ENCODE measurements around the gene GATA2.

DNA sequence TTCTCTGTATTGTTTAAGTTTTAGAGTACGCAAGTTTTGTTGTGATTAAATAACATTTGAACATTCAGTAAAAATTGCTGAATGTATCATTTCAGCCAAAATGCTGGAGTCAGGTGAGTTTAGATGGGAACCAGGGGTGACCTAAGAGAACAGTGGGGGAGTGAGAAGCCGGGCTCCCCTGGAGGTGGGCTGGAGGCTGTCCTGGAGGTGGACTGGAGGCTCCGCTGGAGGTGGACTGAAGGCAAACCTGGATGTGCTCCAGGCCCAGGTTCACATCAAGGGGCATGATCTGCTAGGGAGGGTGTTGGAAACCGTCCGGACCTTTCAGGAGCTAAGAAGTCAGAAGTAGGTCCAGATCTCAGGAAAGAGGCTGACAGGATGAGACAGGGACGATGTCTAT is 50.1 kb downstream of the GATA2 start:
- TF ChIP-seq, protein P1, sequence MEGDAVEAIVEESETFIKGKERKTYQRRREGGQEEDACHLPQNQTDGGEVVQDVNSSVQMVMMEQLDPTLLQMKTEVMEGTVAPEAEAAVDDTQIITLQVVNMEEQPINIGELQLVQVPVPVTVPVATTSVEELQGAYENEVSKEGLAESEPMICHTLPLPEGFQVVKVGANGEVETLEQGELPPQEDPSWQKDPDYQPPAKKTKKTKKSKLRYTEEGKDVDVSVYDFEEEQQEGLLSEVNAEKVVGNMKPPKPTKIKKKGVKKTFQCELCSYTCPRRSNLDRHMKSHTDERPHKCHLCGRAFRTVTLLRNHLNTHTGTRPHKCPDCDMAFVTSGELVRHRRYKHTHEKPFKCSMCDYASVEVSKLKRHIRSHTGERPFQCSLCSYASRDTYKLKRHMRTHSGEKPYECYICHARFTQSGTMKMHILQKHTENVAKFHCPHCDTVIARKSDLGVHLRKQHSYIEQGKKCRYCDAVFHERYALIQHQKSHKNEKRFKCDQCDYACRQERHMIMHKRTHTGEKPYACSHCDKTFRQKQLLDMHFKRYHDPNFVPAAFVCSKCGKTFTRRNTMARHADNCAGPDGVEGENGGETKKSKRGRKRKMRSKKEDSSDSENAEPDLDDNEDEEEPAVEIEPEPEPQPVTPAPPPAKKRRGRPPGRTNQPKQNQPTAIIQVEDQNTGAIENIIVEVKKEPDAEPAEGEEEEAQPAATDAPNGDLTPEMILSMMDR (IDR thresholded peaks at IDR 0.05) = no peak
- TF ChIP-seq POLR2A (IDR thresholded peaks at IDR 0.05) = no peak

Data from thyroid gland (tissue), 4 donors.